ENCODE data around the gene ANKS3. TPM values are rescaled to one million over a fixed set of nuclear protein-coding genes. Genes with fewer than 3 reads are reported as not detected.

The ANKS3 gene
- total RNA-seq, 1 experiment from 2014 or later: 26.6 TPM

GRCh38 chr16:4754865-4755264, 20.8 kb upstream of the ANKS3 start:
- Histone ChIP-seq H3K27ac (ENCODE audit: low read length) (no peak overlapping the region), H3K36me3 (ENCODE audit: control insufficient read depth, insufficient read depth, low read length) (no peaks in the 10 kb centered on the region), H3K9me3 (ENCODE audit: control insufficient read depth, insufficient read depth, low read depth, low read length) (no peaks in the 10 kb centered on the region), H3K4me1 (ENCODE audit: control insufficient read depth, insufficient read depth, low read length) (no peaks in the 10 kb centered on the region), H3K4me3 (ENCODE audit: low read depth in 2 of 2, low read length in 2 of 2) (no peak overlapping the region), H3K27me3 (ENCODE audit: control insufficient read depth, insufficient read depth, low read length) (no peaks in the 10 kb centered on the region)
- BruUV-seq (replicated peaks): no TSS peak
- DNase-seq (ENCODE audit: low read depth, low spot score) (no peak), ATAC-seq (no peak)
- ChIA-PET POLR2A (no interaction called here), CTCF (no interaction called here)
- TF ChIP-seq TCF7L2 (IDR thresholded peaks at IDR 0.05; ENCODE audit: low read depth, low read length) (no peak), SIN3A (IDR thresholded peaks at IDR 0.05; ENCODE audit: borderline replicate concordance, insufficient read depth, low read depth, low read length) (no peak), REST (IDR thresholded peaks at IDR 0.05; ENCODE audit: insufficient read depth in 1 of 2, low read depth in 2 of 2, low read length in 1 of 2) (no peak), POLR2AphosphoS5 (IDR thresholded peaks at IDR 0.05; ENCODE audit: low read depth, low read length) (no peak)
- TF ChIP-seq, protein P1, sequence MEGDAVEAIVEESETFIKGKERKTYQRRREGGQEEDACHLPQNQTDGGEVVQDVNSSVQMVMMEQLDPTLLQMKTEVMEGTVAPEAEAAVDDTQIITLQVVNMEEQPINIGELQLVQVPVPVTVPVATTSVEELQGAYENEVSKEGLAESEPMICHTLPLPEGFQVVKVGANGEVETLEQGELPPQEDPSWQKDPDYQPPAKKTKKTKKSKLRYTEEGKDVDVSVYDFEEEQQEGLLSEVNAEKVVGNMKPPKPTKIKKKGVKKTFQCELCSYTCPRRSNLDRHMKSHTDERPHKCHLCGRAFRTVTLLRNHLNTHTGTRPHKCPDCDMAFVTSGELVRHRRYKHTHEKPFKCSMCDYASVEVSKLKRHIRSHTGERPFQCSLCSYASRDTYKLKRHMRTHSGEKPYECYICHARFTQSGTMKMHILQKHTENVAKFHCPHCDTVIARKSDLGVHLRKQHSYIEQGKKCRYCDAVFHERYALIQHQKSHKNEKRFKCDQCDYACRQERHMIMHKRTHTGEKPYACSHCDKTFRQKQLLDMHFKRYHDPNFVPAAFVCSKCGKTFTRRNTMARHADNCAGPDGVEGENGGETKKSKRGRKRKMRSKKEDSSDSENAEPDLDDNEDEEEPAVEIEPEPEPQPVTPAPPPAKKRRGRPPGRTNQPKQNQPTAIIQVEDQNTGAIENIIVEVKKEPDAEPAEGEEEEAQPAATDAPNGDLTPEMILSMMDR (IDR thresholded peaks at IDR 0.05): no peak
- in situ Hi-C loops (cut with HindIII; ENCODE audit: low pct_unique_long_range_greater_than_20kb, low sequenced_read_pairs) (no loop called here), intact Hi-C loops (cut with micrococcal nuclease; ENCODE audit: unreplicated experiment) (no loop called here)

- BruUV-seq (replicated peaks): no TSS peak
- ATAC-seq (no peak), DNase-seq (ENCODE audit: low read depth, low spot score) (no peak)
- intact Hi-C loops (cut with micrococcal nuclease; ENCODE audit: unreplicated experiment): no loop called here
- no peaks in the 10 kb centered on the region for H3K36me3 ChIP-seq (ENCODE audit: control insufficient read depth, insufficient read depth, low read length)
- H3K27me3 ChIP-seq (ENCODE audit: control insufficient read depth, insufficient read depth, low read length): no peaks in the 10 kb centered on the region
- no peaks in the 10 kb centered on the region for H3K9me3 ChIP-seq (ENCODE audit: control insufficient read depth, insufficient read depth, low read depth, low read length)
- TF ChIP-seq TCF7L2 (IDR thresholded peaks at IDR 0.05; ENCODE audit: low read depth, low read length) (no peak), SIN3A (IDR thresholded peaks at IDR 0.05; ENCODE audit: borderline replicate concordance, insufficient read depth, low read depth, low read length) (no peak), REST (IDR thresholded peaks at IDR 0.05; ENCODE audit: insufficient read depth in 1 of 2, low read depth in 2 of 2, low read length in 1 of 2) (no peak), POLR2AphosphoS5 (IDR thresholded peaks at IDR 0.05; ENCODE audit: low read depth, low read length) (no peak)
- TF ChIP-seq, protein P1 (IDR thresholded peaks at IDR 0.05): no peak
- POLR2A ChIA-PET: no interaction called here
- no peaks in the 10 kb centered on the region for H3K4me1 ChIP-seq (ENCODE audit: control insufficient read depth, insufficient read depth, low read length)
- CTCF ChIA-PET: no interaction called here
- no peak overlapping the region for H3K4me3 ChIP-seq (ENCODE audit: low read depth in 2 of 2, low read length in 2 of 2)
- H3K27ac ChIP-seq (ENCODE audit: low read length): no peak overlapping the region
- in situ Hi-C loops (cut with HindIII; ENCODE audit: low pct_unique_long_range_greater_than_20kb, low sequenced_read_pairs): no loop called here
Observed at GRCh38 chr16:4753227-4753626, 19.2 kb upstream of the ANKS3 start.

Data from Panc1 (cell line).